ENCODE data around the gene GABRB3. TPM values are rescaled to one million over a fixed set of nuclear protein-coding genes. Genes with fewer than 3 reads are reported as not detected.

GABRB3 gene
- total RNA-seq, 1 experiment from 2014 or later, result 0.13 TPM

GRCh38 chr15:26773067-26773877, 406 bp upstream of the GABRB3 start:
- POLR2A ChIA-PET, result no interaction called here

GRCh38 chr15:26771578-26772153, 1.2 kb downstream of the GABRB3 start:
- no peak for DNase-seq (ENCODE audit: low read depth, low spot score)
- BruUV-seq (replicated peaks), result no TSS peak
- ChIA-PET POLR2A (no interaction called here), CTCF (no interaction called here)
- ATAC-seq, result no peak
- TF ChIP-seq REST (IDR thresholded peaks at IDR 0.05; ENCODE audit: insufficient read depth in 1 of 2, low read depth in 2 of 2, low read length in 1 of 2) (0 out of 4 replicates have a peak, but pooled peaks of 1 of the 2 experiments have one; percentile 25), TCF7L2 (IDR thresholded peaks at IDR 0.05; ENCODE audit: low read depth, low read length) (no peak)
- Histone ChIP-seq H3K27me3 (ENCODE audit: control insufficient read depth, insufficient read depth, low read length) (no peaks in the 10 kb centered on the region), H3K4me1 (ENCODE audit: control insufficient read depth, insufficient read depth, low read length) (no peaks in the 10 kb centered on the region), H3K36me3 (ENCODE audit: control insufficient read depth, insufficient read depth, low read length) (no peaks in the 10 kb centered on the region), H3K9me3 (ENCODE audit: control insufficient read depth, insufficient read depth, low read depth, low read length) (no peaks in the 10 kb centered on the region; the same call in 1 of the 2 replicates), H3K4me3 (ENCODE audit: low read depth in 2 of 2, low read length in 2 of 2) (no peak overlapping the region; a peak in 1 of 4 replicates), H3K27ac (ENCODE audit: low read length) (no peak overlapping the region)
- in situ Hi-C loops (cut with HindIII; ENCODE audit: low pct_unique_long_range_greater_than_20kb, low sequenced_read_pairs) (no loop called here), intact Hi-C loops (cut with micrococcal nuclease; ENCODE audit: unreplicated experiment) (no loop called here)

More at GRCh38 chr15:26773067-26773877, 406 bp upstream of the GABRB3 start:
- H3K4me1 ChIP-seq (ENCODE audit: control insufficient read depth, insufficient read depth, low read length), result no peaks in the 10 kb centered on the region
- no peaks in the 10 kb centered on the region for H3K27me3 ChIP-seq (ENCODE audit: control insufficient read depth, insufficient read depth, low read length)
- no peak overlapping the region; a peak in 1 of 4 replicates for H3K4me3 ChIP-seq (ENCODE audit: low read depth in 2 of 2, low read length in 2 of 2)
- ATAC-seq, result no peak
- TF ChIP-seq REST (IDR thresholded peaks at IDR 0.05; ENCODE audit: insufficient read depth in 1 of 2, low read depth in 2 of 2, low read length in 1 of 2) (no peak), CTCF (IDR thresholded peaks at IDR 0.05) (no peak)
- H3K27ac ChIP-seq (ENCODE audit: low read length), result no peak overlapping the region
- CTCF ChIA-PET, result no interaction called here
- no peak for DNase-seq (ENCODE audit: low read depth, low spot score)
- H3K9me3 ChIP-seq (ENCODE audit: control insufficient read depth, insufficient read depth, low read depth, low read length), result no peaks in the 10 kb centered on the region; the same call in 1 of the 2 replicates
- in situ Hi-C loops (cut with HindIII; ENCODE audit: low pct_unique_long_range_greater_than_20kb, low sequenced_read_pairs) (no loop called here), intact Hi-C loops (cut with micrococcal nuclease; ENCODE audit: unreplicated experiment) (no loop called here)
- no TSS peak for BruUV-seq (replicated peaks)
- H3K36me3 ChIP-seq (ENCODE audit: control insufficient read depth, insufficient read depth, low read length), result no peaks in the 10 kb centered on the region

All from Panc1 (cell line).